ENCODE measurements around the gene CFAP97.
"Not testable (repeated sequence)": the region's sequence is repeated elsewhere in the genome, so short reads cannot be mapped to it uniquely, and the experiment has no call there.

Gene CFAP97

DNA sequence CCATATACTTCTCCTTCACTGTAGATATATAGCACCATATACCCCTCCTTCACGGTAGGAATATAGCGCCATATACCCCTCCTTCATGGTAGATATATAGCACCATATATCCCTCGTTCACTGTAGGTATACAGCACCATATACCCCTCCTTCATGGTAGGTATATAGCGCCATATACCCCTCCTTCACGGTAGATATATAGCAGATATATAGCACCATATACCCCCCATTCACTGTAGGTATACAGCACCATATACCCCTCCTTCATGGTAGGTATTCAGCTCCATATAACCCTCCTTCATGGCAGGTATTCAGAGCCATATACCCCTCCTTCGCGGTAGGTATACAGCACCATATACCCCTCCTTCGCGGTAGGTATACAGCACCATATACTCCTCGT, 18.1 kb upstream of the CFAP97 start:
- no peak for DNase-seq

DNA sequence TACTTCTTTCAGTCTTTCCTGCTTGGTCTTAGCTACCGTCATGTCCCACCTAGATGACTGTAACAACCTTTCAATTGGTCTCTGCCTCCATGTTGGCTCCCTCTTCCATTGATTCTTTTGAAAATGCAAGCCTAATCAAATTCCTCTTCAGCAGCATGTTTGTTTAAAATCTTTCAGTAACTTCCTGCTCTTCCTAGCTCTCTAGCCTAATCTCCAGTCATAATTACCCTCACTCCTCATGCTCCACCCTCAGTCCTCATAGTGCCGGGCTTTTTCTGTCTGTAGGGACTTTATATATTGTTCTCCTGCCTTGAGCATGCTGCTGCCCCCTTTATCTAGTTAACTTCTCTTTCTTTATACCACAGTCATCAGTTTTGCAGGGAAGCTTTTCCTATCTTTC, 17.7 kb upstream of the CFAP97 start:
- DNase-seq, result no peak

DNA sequence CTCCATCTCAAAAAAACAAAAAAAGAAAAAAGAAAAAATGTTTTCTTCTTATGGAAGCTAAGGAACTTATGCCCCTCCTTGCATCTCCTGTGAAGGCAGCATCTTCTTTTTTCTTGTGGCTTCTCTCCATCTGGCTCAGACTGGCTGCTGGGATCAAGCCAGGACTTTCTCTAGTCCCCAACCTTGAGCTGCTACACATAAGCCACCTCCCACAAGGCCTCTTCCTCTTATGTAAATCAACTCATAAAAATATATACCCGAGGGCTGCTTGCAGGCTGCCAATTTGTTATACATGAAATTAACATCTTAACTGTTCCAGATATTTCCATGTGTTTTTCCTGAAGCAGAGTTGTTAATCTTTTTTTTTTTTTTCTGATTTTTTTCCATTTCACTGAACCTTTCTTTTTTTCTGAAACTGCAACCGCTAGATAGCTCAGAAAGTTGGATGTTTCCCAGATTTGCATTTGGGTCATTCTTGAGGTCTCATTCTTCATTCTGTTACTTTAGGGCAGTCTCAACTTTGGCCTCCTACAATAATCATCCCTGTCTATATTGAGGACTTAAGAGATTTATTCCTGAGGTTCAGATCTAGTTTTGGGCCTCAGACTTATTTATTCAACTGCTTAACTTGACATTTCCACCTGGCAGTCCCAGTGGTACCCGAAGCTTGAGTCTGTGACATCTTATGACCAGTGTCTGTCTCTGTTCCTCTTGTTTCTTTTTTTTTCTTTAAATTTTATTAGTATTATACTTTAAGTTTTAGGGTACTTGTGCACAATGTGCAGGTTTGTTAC, 15.9 kb upstream of the CFAP97 start:
- peak; percentile 90 for DNase-seq

DNA sequence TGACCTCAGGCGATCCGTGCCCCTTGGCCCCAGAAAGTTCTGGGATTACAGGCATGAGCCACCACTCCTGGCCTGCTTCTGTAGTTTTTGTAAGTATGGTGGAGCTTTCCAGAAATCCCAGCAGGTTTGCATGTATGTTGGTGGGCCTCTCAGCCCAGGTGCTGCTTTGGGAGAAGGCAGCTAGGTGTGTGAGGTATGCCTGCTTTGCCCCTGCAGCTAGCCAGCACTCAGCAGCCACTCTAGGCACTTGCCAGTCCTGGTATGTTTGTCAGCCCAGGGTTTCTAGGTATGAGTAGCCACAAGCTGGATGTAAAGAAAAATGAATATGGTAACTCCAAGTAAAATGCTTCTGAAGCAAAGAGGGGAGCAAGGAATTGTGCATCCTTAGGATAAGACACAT, 14.5 kb upstream of the CFAP97 start:
- DNase-seq, result no peak

DNA sequence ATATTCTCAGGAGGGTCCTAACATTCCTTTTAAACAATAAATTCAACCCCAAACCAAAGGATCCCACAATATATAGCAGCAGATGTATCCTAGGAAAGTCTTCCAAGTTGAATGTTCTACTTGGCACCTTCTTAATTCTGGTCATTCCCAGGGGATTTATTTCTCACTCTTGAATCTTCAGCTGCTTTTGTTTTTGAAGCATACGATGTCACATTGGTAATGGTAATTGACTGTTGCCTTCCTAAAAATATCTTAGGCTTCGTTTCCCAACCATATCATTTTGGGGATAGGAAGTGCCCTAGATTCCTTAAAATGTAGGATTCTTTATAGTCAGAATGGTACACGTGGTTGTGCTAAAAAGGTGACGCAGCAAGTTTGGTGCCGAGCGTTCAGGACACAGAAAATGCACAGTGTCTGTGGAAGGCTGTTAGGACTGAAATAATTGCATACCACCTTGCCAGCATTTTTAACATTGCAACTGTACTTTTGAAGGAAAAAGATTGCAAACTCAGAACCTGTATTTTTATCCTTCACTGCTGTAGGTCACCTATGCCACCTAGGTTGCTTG, 13.7 kb upstream of the CFAP97 start:
- no peak for DNase-seq

DNA sequence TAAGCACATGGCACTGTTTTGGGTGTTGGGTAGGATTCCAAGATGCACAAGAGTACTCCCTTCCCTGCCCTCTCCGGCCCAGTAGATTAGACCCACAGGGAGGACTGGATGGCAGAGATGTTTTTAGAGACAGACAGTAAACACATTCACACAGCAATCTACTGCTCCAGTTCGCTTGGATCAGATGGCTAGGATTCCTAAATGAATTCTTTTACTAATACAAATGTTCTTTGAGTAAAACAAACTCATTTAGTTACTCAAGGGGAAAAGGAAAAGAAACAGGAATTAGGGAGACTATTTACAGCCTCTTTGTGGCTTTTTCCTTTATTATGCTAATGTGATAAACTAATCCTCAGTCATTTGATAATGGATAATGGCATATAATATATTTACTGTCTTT, 11.5 kb upstream of the CFAP97 start:
- no peak for DNase-seq

DNA sequence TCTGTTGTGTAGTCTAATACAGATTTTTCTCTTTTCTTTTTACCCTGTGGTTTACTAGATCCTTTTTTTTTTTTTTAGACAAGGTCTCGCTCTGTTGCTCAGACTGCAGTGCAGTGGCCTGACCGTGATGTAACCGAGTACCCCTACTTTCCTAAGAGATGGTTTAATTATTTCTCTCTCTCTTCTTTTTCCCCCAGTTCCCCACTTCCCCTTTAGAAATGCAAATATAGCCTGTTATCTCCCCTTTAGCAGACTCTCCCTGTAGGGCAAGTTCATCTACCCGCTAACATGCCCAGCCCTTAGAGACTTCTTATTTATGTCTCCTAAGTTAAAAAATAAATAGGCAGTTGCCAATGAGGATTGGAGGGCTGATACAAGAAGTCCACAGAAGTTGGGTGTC, 10.1 kb upstream of the CFAP97 start:
- DNase-seq, result no peak

DNA sequence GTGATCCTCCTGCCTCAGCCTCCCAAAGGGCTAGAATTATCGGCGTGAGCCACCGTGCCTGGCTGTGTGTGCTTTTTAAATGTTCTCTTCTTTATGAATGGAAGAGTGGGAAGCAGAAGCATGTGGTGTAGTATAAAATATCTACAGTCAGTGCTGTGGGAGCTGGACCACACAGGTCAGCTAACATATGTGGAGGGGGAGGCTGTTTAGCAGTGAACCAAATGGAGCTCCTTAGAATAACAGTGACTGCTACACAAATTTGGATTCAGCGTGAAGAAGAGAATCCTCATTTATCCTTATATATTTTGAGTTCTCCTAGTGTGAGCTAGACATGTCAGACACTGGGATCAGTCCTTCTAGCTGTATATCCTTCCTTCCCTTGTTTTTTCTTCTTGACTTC, 8.8 kb upstream of the CFAP97 start:
- no peak for DNase-seq

DNA sequence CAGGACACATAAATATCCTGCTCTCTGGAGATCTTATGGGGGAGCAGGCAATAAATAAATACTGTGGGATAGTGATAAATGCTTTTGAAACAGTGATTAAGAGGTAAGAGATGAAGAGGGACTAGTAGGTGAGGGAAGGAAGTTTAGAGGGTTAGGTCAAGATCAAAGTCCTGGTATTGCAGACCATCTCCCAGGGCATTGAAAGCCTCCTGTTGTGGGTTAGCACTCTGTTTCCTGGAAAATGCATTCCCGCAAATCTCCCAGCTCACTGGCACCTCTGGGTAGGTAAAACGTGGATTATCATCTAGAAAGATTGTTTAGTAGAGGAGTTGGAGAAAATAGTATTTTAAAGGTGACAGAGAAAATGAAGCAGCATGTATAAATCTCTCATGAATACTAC, 7.8 kb upstream of the CFAP97 start:
- DNase-seq, result no peak

DNA sequence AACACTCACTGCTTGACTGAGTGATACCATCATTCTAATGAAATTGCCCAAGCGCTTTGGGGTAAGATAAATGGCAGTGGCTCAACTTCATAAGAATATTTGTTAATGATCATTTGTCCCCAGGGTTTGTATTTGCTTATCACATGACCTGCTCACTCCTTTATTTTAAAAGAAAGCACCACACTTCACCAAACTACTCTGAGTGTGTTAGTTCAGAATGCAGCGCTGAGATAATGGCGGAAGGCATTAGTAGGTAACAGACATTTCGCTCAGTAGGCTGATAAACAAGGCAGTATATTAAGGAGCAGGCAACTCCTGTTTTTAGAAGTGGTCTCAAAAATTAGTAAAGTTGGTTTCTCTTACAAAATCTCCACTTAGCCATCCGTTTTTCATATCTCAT, 7.2 kb upstream of the CFAP97 start:
- no peak for DNase-seq

DNA sequence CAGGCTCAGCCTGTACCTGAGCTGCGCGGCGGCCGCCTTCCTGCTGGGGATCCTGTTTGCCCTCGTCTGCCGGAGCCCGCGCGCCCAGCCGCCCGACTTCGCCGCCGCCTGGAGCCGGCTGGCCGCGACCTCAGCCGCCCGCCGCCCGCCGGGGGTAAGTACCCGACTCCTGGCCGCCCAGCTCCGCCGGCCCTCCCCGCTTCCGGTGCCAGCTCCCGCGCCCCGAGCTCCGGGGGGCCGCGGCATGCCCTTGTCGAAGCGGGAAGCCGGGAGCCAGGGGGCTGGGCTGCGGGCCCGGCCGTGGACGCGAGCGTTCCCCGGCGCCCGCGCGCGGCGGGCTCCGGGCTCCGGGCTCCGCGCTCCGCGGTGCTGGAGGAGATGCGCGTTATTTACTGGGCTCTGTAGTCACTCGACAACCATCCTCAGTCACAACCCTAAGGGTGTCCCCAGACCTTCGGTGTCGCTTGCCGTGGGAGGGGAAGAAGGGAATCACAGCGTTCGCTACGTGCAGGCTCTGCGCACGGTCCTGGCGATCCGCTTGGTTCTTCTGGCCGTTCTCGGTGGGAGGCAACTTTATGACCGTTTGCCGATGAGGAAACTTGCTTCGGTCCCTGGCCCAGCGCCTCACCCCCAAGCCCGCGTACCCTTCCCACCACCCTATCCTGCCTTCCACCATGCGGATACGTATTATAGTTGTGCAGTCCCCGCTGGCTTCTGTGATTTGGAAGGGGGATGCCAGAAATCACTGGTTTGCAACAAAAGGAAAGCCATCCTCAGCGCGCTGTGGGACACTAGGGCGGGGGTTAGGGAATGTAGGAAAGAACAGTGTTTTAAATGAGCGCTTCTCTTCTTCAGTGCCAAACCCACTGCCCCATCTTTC, 6.5 kb upstream of the CFAP97 start:
- DNase-seq, result peak; percentile 72

DNA sequence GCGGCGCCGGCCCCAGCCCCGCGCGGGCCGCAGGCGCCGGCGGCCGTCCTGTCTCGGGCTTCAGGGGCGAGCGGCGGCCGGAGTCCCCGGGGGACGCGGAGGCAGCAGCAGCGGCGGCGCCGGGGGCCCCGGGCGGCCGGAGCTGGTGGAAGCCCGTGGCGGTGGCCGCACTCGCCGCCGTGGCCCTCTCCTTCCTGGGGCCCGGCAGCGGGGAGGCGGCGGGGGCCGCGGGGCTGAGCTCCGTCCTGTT, 6.0 kb upstream of the CFAP97 start:
- not testable (repeated sequence) for DNase-seq

DNA sequence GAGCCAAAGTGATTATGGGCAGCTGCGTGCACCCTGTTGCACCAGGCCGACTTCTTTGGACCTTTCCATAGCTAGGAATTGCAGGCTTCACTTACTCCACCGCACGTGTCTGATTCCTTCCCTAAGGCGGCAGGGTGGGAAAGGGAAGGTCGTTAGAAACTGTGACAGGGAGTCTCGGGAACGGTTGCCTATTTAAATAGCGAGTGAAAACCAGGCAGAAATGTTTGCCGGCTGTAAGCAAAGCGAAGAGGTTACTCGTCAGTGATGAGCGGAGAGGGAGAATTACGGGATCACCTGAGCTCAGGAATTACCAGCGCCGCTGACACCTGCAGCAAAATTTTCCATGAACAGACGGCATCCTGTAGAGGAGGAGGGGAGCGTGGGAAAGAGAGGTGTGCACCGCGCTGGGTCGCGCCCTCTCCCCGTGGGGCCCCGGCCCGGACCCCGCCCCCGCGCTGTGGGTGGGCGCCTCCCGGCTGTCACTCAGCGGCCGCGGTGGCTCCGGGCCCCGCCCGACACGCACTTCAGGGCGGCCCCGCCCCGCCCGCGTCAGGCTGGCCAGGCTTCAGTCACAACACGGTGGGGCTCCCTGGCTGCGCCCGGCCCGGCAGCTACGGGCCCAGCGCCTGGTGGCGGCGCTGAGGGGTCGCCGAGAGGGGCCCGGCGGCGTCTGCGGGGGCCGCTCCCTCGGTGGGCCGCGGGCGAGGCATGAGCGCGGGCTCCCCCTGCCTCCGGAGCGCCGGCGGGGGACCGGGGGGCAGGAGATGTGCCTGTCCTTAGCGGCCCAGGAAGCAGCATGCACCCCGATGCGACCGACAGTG, 5.4 kb upstream of the CFAP97 start, which contains the start of gene SNX25:
TSS of gene SNX25 (plus strand) at position 568 of the 821 bp plus-strand sequence. CDS start at position 797, 229 bp downstream.
- DNase-seq, result peak; percentile 90

DNA sequence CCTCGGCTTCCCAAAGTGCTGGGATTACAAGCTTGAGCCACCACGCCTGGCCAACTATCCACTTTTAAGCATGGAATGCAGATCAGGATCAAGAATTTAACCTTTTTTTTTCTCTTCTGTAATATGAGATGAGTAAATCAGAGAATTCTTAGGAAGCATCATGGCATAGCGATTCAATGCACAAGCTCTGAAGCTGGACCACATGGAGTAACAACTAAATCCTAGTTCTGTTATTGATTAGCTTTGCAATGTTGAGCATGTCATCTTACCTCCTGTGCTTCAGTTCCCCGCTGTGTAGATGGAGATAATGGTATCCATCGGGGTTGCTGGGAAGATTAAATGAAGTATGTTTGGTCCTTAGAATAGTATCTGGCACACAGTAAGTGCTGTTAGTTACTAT, 3.7 kb upstream of the CFAP97 start:
- DNase-seq, result no peak

DNA sequence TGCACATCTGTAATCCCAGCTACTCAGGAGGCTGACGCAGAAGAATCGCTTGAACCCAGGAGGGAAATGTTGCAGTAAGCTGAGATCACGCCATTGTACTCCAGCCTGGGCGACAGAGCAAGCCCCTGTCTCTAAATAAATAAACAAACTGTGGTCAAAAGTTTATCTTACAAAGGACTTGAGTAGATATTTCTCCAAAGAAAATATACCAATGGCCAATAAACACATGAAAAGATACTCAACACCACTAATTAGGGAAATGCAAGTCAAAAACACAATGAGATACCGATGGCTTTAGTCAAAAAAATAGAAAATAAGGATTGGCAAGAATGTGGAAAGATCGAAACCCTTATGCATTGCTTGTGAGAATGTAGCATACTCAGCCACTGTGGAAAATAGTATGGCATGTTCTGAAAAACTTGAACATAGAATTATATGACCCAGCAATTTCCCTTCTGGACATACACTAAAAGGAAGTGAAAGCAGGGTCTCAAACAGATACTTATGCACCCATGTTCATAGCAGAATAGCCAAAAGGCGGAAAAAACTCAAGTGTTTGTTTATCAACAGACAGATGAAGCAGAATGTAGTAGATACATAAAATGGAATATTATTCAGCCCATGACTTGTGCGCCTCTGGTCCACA, 2.0 kb upstream of the CFAP97 start:
- no peak for DNase-seq

DNA sequence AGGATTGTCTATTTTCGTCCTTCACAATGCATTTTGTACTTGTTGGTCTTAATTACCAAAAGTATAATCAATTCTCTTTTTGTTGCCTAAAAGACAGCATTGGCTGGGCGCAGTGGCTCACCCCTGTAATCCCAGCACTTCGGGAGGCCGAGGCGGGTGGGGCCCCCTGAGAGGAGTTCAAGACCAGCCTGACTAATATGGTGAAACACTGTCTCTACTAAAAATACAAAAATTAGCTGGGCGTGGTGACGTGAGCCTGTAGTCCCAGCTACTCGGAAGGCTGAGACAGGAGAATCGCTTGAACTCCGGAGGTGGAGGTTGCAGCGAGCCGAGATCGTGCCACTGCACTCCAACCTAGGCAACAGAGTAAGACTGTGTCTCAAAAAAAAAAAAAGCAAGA, 1.3 kb upstream of the CFAP97 start:
- DNase-seq, result not testable (repeated sequence)

DNA sequence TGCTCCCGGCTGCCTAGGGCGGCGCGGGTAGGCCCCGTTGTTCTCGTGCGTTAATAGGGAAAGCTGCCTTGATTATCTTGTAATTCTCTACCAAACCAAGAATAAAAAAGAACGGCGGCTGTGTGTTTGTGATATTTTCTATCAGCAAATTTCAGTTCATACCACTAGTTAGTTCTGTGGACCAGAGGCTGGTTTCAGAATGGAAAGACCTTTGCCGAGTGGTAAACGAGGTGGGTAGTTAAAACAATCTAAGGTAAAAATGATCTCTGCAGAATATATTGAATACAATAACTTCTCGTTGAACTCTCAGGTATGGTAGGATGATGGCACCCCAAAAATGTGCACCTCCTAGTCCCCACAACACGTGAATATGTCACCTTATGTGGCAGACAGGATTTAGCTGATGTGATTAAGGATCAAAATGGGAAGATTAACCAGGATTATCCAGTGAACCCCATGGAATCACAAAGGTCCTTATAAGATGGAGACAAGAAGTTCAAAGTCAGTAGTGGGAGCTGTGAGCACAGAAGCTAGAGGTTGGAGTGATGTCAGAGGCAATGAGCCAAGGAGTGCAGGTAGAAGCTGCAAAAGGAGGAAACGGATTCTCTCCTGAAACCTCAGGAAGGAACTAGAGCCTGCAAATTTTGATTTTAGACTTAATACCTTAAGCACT, 574 bp upstream of the CFAP97 start:
- DNase-seq, result no peak

DNA sequence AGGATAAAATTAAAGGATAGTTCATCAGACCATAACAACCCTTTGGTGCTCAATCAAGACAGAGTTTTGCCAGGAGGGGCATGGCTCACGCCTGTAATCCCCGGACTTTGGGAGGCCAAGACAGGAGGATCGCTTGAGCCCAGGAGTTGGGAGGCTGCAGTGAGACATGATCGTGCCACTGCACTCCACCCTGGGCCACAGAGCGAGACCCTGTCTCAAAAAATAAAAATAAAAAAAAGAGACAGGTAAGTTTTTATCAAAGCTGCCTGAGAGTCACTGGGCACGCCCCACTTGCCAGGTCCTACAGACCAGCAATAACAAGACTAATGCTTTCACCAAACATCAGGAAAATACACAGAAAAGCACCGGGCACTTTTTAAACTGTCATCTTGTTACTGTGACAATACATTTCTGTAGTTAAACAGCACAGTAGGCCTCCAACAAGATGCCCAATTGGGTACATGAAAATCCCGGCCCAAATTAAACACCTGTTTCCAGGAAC, 765 bp downstream of the CFAP97 start:
- no peak for DNase-seq

DNA sequence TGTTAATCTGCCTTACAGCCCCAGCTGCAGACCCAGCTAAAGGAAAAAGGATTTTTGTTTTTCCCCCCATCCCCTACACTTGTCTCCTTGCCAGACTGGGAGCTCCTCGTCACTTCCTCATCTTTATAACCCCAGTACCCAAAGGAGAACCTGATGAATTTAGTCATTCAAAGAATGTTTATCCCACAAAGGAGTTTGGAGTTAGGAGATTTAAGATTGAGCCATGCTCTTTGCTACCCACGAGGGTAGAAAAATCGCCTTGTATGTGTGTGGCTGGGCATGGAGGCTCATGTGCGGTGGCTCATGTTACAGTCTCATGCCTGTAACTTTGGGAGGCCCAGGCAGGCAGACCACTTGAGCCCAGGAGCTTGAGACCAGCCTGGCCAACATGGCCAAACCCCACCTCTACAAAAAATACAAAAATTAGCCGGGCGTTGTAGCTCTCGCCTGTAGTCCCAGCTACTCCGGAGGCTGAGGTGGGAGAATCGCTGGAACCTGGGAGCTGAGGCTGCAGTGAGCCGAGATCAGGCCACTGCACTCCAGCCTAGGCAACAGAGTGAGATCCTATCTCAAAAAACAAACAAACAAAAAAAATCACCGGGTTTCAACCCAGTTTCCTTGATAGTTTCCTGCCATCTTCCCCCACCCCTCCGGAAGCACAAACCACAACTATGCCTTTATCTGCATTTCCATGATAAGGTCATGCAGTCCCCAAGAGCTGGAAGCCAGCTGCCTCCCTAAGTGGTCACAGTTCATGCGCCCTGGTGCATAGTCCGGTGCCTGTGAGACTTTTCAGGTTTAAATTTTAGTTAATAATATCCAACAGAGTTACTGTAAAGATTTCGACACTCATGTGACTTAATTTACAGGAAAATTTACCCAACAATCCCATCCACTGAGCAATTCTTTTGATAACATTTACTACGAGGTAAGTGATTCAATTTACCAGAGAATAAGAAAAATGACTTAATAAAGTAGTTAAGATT, 1.5 kb downstream of the CFAP97 start:
- peak; percentile 46 for DNase-seq

DNA sequence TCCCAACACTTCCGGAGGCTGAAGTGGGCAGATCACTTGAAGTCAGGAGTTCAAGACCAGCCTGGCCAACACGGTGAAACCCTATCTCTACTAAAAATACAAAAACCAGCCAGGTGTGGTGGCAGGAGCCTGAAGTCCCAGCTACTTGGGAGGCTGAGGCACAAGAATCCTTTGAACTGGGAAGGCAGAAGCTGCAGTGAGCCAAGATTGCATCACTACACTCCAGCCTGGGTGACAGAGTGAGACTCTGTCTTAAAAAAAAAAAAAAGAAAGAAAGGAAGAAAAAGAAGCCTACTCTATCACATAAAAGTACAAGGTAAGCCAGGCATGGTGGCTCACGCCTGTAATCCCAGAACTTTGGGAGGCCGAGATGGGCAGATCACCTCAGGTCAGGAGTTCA, 5.6 kb downstream of the CFAP97 start:
- DNase-seq, result not testable (repeated sequence)

DNA sequence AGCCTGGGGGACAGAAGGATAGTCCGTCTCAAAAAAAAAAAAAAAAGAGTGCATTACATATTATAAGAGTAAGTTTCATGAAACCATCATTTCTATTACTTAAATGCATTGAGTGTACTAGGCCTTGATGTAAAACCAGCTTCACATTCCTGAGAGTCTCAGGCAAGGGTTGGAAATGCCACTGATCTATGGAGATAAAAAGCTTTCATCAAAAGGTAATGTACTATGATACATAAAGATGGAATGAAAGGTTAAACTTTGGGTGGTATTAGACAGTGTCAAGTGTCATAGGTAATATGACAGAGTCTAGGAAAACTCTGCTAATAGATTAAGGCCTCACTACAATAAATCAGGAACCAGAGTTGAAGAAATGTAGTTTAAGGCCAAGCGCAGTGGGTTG, 7.4 kb downstream of the CFAP97 start:
- DNase-seq, result no peak

Measured in femur (tissue), 1 donor.